OCI-LY1 (cell line): ENCODE data around the gene PARD3B.

Experiments used
- EZH2 ChIP-seq: fragments of 200-600 bp; sonication (generic), shearing (Covaris generic); IDR thresholded peaks from 2 replicates; pipeline ENCODE4 v1.8.0; 2017; ENCODE audit warnings: borderline replicate concordance, mixed run types, mild to moderate bottlenecking, antibody characterized with exemption, low read length, moderate library complexity, mixed read lengths
- TF ChIP-seq, protein P1 (sequence below): fragments of 200-600 bp; sonication (generic), shearing (Covaris generic); IDR thresholded peaks from 2 replicates; pipeline ENCODE4 v1.5.1; 2017; ENCODE audit warnings: mild to moderate bottlenecking, antibody characterized with exemption, low read length, moderate library complexity, mixed read lengths

DNA sequence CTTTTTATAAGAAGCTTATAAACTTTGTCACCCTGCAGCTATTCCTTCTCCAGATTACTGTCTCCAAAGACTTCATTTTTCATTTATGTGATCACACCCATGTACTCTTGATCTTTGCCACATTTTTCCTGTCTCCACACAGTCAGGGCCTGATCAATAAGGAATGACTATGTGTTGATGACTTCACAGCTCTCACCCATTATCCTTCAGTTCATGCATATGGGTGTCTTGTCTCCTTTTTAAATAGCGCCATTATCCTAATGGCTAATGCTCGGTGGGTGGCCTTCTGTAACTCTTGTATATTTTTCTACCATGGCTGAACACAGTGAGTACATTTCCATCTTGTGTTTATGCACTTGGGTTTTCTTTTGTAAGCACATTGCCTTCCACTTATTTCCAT, 801.4 kb downstream of the PARD3B start:
- TF ChIP-seq, protein P1, sequence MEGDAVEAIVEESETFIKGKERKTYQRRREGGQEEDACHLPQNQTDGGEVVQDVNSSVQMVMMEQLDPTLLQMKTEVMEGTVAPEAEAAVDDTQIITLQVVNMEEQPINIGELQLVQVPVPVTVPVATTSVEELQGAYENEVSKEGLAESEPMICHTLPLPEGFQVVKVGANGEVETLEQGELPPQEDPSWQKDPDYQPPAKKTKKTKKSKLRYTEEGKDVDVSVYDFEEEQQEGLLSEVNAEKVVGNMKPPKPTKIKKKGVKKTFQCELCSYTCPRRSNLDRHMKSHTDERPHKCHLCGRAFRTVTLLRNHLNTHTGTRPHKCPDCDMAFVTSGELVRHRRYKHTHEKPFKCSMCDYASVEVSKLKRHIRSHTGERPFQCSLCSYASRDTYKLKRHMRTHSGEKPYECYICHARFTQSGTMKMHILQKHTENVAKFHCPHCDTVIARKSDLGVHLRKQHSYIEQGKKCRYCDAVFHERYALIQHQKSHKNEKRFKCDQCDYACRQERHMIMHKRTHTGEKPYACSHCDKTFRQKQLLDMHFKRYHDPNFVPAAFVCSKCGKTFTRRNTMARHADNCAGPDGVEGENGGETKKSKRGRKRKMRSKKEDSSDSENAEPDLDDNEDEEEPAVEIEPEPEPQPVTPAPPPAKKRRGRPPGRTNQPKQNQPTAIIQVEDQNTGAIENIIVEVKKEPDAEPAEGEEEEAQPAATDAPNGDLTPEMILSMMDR = no peak
- TF ChIP-seq EZH2 = no peak
